GM19438 (cell line): ENCODE data around the gene PI4K2A.

Experiments
- ATAC-seq: cut with Tn5 transposase; IDR thresholded peaks from one replicate; pipeline ENCODE4 v1.9.1; 2021; ENCODE audit warnings: low read depth; ENCODE audit not compliant: unreplicated experiment

PI4K2A gene

GRCh38 chr10:97721871-97722780 lies 81.7 kb downstream of the PI4K2A start:
- ATAC-seq, result no peak

GRCh38 chr10:97723001-97723400 lies 82.5 kb downstream of the PI4K2A start:
- no peak for ATAC-seq

- no peak for ATAC-seq
Observed at GRCh38 chr10:97724341-97724941, 84.0 kb downstream of the PI4K2A start.
